ENCODE measurements around the gene TBC1D9B.

GRCh38 chr5:179955062-179955461 lies 47.4 kb upstream of the TBC1D9B start:
- TF ChIP-seq CTCF (conservative IDR thresholded peaks at IDR 0.05 in 1 of 2, IDR thresholded peaks at IDR 0.05 in 1 of 2; ENCODE audit: low read depth in 1 of 2, low read length in 2 of 2) (no peak), EZH2 (IDR thresholded peaks at IDR 0.05; ENCODE audit: low read length, missing control alignments) (no peak)
